SK-N-MC (cell line): ENCODE data around the gene KCNN3.

ENCODE experiments used
- EZH2 ChIP-seq: fragments of 200-600 bp; sonication (generic); IDR thresholded peaks from one replicate; pipeline ENCODE4 v1.6.1; 2017; ENCODE audit warnings: antibody characterized with exemption
- POLR2AphosphoS5 ChIP-seq: IDR thresholded peaks from 2 replicates; pipeline ENCODE4 v1.6.1; 2012; ENCODE audit warnings: mild to moderate bottlenecking, low read depth, low read length, borderline replicate concordance

- no peak for TF ChIP-seq POLR2AphosphoS5
- no peak for TF ChIP-seq EZH2
Observed at GRCh38 chr1:154835531-154836324, 34.4 kb downstream of the KCNN3 start.
